GM23338 (cell line): ENCODE measurements around the gene RDH12.

Experiments
- CREB1 ChIP-seq: fragments of 250-450 bp; sonication (Bioruptor Pico); IDR thresholded peaks from 2 replicates; pipeline ENCODE4 v1.5.0; 2020; ENCODE audit warnings: low read depth, mild to moderate bottlenecking, moderate library complexity
- TF ChIP-seq, protein P1 (sequence below), 2 experiments: fragments of 200-600 bp in 1 of 2; sonication (generic) in 1 of 2; conservative IDR thresholded peaks; 2 replicates each; pipeline versions ENCODE4 v1.5.1 to v1.6.1; 2016 to 2017; ENCODE audit warnings: antibody characterized with exemption in 2 of 2, low read depth in 2 of 2, mild to moderate bottlenecking in 2 of 2, moderate library complexity in 1 of 2
- TF ChIP-seq, protein P2 (sequence below): IDR thresholded peaks from 2 replicates; pipeline ENCODE4 v1.6.1; 2016; ENCODE audit warnings: antibody characterized with exemption
- TF ChIP-seq, protein P3 (sequence below): IDR thresholded peaks from one replicate; pipeline ENCODE4 v1.6.1; 2018; ENCODE audit warnings: antibody characterized with exemption; ENCODE audit not compliant: unreplicated experiment

DNA sequence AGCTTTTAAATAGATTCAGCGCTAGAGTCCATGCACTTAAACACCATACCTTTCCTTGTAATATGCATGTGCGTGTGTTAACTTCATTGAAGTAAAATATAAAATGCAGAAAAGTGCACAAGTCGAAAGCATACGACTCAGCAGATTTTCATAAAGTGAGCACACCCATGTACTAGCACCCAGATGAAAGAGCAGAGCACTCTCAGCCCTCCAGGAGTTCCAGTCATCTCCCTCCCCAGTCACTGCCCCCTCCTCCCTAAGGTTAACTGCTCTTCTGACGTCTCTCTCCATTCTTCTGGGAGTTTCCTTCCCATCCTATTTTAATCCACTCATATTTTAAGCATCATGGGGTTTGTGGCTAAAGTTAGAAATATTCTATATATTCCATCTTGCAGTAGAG lies 20.2 kb downstream of the RDH12 start:
- TF ChIP-seq, protein P1, sequence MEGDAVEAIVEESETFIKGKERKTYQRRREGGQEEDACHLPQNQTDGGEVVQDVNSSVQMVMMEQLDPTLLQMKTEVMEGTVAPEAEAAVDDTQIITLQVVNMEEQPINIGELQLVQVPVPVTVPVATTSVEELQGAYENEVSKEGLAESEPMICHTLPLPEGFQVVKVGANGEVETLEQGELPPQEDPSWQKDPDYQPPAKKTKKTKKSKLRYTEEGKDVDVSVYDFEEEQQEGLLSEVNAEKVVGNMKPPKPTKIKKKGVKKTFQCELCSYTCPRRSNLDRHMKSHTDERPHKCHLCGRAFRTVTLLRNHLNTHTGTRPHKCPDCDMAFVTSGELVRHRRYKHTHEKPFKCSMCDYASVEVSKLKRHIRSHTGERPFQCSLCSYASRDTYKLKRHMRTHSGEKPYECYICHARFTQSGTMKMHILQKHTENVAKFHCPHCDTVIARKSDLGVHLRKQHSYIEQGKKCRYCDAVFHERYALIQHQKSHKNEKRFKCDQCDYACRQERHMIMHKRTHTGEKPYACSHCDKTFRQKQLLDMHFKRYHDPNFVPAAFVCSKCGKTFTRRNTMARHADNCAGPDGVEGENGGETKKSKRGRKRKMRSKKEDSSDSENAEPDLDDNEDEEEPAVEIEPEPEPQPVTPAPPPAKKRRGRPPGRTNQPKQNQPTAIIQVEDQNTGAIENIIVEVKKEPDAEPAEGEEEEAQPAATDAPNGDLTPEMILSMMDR (conservative IDR thresholded peaks at IDR 0.05; ENCODE audit: low read depth in 2 of 2) = no peak
- TF ChIP-seq CREB1 = no peak
- TF ChIP-seq, protein P2, sequence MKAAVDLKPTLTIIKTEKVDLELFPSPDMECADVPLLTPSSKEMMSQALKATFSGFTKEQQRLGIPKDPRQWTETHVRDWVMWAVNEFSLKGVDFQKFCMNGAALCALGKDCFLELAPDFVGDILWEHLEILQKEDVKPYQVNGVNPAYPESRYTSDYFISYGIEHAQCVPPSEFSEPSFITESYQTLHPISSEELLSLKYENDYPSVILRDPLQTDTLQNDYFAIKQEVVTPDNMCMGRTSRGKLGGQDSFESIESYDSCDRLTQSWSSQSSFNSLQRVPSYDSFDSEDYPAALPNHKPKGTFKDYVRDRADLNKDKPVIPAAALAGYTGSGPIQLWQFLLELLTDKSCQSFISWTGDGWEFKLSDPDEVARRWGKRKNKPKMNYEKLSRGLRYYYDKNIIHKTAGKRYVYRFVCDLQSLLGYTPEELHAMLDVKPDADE = no peak
- TF ChIP-seq, protein P3, sequence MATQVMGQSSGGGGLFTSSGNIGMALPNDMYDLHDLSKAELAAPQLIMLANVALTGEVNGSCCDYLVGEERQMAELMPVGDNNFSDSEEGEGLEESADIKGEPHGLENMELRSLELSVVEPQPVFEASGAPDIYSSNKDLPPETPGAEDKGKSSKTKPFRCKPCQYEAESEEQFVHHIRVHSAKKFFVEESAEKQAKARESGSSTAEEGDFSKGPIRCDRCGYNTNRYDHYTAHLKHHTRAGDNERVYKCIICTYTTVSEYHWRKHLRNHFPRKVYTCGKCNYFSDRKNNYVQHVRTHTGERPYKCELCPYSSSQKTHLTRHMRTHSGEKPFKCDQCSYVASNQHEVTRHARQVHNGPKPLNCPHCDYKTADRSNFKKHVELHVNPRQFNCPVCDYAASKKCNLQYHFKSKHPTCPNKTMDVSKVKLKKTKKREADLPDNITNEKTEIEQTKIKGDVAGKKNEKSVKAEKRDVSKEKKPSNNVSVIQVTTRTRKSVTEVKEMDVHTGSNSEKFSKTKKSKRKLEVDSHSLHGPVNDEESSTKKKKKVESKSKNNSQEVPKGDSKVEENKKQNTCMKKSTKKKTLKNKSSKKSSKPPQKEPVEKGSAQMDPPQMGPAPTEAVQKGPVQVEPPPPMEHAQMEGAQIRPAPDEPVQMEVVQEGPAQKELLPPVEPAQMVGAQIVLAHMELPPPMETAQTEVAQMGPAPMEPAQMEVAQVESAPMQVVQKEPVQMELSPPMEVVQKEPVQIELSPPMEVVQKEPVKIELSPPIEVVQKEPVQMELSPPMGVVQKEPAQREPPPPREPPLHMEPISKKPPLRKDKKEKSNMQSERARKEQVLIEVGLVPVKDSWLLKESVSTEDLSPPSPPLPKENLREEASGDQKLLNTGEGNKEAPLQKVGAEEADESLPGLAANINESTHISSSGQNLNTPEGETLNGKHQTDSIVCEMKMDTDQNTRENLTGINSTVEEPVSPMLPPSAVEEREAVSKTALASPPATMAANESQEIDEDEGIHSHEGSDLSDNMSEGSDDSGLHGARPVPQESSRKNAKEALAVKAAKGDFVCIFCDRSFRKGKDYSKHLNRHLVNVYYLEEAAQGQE = no peak
